HUES48 (cell line): Measurements from ENCODE around the gene TTLL12.

Experiments
- H3K27ac ChIP-seq: one replicate; pipeline ENCODE4 v1.7.0; 2013; ENCODE audit warnings: low read depth, low read length, inconsistent platforms
- H3K27me3 ChIP-seq: 2 replicates; pipeline ENCODE4 v1.6.1; 2013; ENCODE audit warnings: mild to moderate bottlenecking, low read length; ENCODE audit not compliant: control insufficient read depth, insufficient read depth
- H3K36me3 ChIP-seq: 2 replicates; pipeline ENCODE4 v1.6.1; 2013; ENCODE audit warnings: low read length; ENCODE audit not compliant: control insufficient read depth, insufficient read depth
- H3K4me1 ChIP-seq: 2 replicates; pipeline ENCODE4 v1.6.1; 2013; ENCODE audit warnings: mild to moderate bottlenecking, low read length; ENCODE audit not compliant: control insufficient read depth, insufficient read depth
- H3K4me3 ChIP-seq: 2 replicates; pipeline ENCODE4 v1.5.1; 2013; ENCODE audit warnings: mild to moderate bottlenecking, low read depth, low read length
- H3K9ac ChIP-seq: 2 replicates; pipeline ENCODE4 v1.6.1; 2013; ENCODE audit warnings: mild to moderate bottlenecking, low read depth, low read length, moderate library complexity
- H3K9me3 ChIP-seq: 2 replicates; pipeline ENCODE4 v1.6.1; 2013; ENCODE audit warnings: low read length; ENCODE audit not compliant: control insufficient read depth, insufficient read depth

Gene TTLL12

GRCh38 chr22:43158778-43159483, 28.0 kb downstream of the TTLL12 start:
- no peak overlapping the region for H3K27ac ChIP-seq
- H3K4me3 ChIP-seq = no peak overlapping the region
- no peaks in the 10 kb centered on the region for H3K36me3 ChIP-seq
- H3K4me1 ChIP-seq = no peaks in the 10 kb centered on the region; the same call in 1 of the 2 replicates
- no peaks in the 10 kb centered on the region for H3K27me3 ChIP-seq
- no peak overlapping the region for H3K9ac ChIP-seq
- no peaks in the 10 kb centered on the region for H3K9me3 ChIP-seq

DNA sequence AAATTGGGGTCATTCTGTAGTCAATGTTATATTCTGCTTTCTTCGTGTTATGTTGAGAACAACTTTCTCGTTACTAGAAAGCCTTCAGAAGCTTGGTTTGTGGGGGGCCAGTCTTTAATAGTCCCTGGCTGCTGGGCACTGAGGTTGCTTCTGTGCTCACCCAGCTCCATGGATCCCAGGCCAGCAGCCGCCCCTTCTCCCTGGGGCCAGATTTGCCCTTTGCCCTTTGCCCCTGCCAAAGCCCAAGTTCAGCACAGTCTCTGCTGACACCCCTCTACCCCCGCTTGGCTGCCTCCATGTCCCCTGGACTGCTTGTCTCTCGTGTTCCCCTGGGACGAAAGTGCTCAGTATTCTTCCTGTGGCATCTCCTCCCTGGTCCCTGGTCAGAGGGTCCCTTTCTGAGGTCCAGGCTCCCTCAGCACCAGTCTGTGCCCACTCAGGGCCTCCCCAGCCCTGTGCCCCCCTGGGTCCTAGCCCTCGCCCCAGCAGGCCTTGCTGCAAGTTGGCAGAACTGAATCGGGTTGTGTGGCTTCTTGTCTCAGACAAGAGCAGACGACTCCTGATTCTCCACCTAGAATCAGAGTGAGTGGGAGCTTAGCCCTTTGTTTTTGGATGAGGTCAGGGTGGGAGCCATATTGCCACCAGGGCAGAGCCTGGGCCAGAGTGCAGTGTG, 28.9 kb downstream of the TTLL12 start:
- no peak overlapping the region for H3K9ac ChIP-seq
- H3K27me3 ChIP-seq = no peaks in the 10 kb centered on the region
- H3K36me3 ChIP-seq = no peaks in the 10 kb centered on the region
- no peaks in the 10 kb centered on the region; the same call in 1 of the 2 replicates for H3K4me1 ChIP-seq
- H3K4me3 ChIP-seq = no peak overlapping the region
- no peak overlapping the region for H3K27ac ChIP-seq
- H3K9me3 ChIP-seq = no peaks in the 10 kb centered on the region

DNA sequence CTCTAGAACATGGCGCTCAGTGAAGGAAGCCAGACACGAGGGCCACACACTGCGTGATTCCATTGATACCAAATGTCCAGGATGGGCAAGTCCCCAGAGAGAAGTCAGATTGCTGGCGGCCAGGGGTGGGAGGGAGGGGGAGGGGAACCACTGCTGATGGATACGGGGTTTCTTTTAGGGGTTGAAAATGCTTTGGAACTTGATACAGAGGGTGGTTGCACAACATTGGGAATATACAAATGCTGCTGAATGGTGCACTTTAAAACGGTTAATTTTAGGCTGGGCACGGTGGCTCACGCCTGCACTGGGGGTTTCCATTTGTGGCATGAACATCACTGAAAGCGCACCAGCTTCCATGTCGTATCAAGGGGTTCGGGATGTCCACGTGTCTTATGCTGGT, 30.5 kb downstream of the TTLL12 start:
- H3K27me3 ChIP-seq = peaks cover 3% of the 10 kb centered on the region; the same call in 1 of the 2 replicates
- no peaks in the 10 kb centered on the region for H3K9me3 ChIP-seq
- no peaks in the 10 kb centered on the region for H3K36me3 ChIP-seq
- no peak overlapping the region for H3K9ac ChIP-seq
- peaks cover 7% of the 10 kb centered on the region; the same call in 1 of the 2 replicates for H3K4me1 ChIP-seq
- H3K4me3 ChIP-seq = no peak overlapping the region
- H3K27ac ChIP-seq = no peak overlapping the region

GRCh38 chr22:43155789-43156188, 31.1 kb downstream of the TTLL12 start:
- Histone ChIP-seq H3K4me1 (peaks cover 7% of the 10 kb centered on the region; the same call in 1 of the 2 replicates), H3K27me3 (peaks cover 6% of the 10 kb centered on the region; the same call in 1 of the 2 replicates), H3K4me3 (no peak overlapping the region), H3K36me3 (no peaks in the 10 kb centered on the region), H3K27ac (no peak overlapping the region), H3K9ac (no peak overlapping the region), H3K9me3 (no peaks in the 10 kb centered on the region)

GRCh38 chr22:43154887-43155536, 31.9 kb downstream of the TTLL12 start:
- Histone ChIP-seq H3K27me3 (peaks cover 8% of the 10 kb centered on the region; the same call in 1 of the 2 replicates), H3K9me3 (no peaks in the 10 kb centered on the region), H3K9ac (no peak overlapping the region), H3K4me3 (no peak overlapping the region), H3K36me3 (no peaks in the 10 kb centered on the region), H3K4me1 (peaks cover 7% of the 10 kb centered on the region; the same call in 1 of the 2 replicates), H3K27ac (no peak overlapping the region)

GRCh38 chr22:43153899-43154298, 33.0 kb downstream of the TTLL12 start:
- Histone ChIP-seq H3K9me3 (no peaks in the 10 kb centered on the region), H3K4me3 (no peak overlapping the region), H3K9ac (no peak overlapping the region), H3K36me3 (no peaks in the 10 kb centered on the region), H3K4me1 (peaks cover 7% of the 10 kb centered on the region; the same call in 1 of the 2 replicates), H3K27ac (no peak overlapping the region), H3K27me3 (peaks cover 8% of the 10 kb centered on the region; the same call in 1 of the 2 replicates)

GRCh38 chr22:43152357-43153071, 34.4 kb downstream of the TTLL12 start:
- Histone ChIP-seq H3K9ac (no peak overlapping the region), H3K4me3 (peak overlapping the region; percentile 59; the same call in 1 of the 2 replicates), H3K4me1 (peaks cover 7% of the 10 kb centered on the region; the same call in 1 of the 2 replicates)

GRCh38 chr22:43152003-43152356, 35.0 kb downstream of the TTLL12 start:
- Histone ChIP-seq H3K9ac (no peak overlapping the region), H3K9me3 (no peaks in the 10 kb centered on the region), H3K27ac (no peak overlapping the region), H3K4me1 (peaks cover 7% of the 10 kb centered on the region; the same call in 1 of the 2 replicates), H3K36me3 (no peaks in the 10 kb centered on the region), H3K4me3 (peak overlapping the region; percentile 59; the same call in 1 of the 2 replicates), H3K27me3 (peaks cover 8% of the 10 kb centered on the region; the same call in 1 of the 2 replicates)

More at GRCh38 chr22:43152357-43153071, 34.4 kb downstream of the TTLL12 start:
- Histone ChIP-seq H3K27ac (no peak overlapping the region), H3K36me3 (no peaks in the 10 kb centered on the region), H3K9me3 (no peaks in the 10 kb centered on the region), H3K27me3 (peaks cover 8% of the 10 kb centered on the region; the same call in 1 of the 2 replicates)

- H3K27ac ChIP-seq = no peak within 1 kb of the TSS
- no peak within 1 kb of the TSS for H3K9ac ChIP-seq
- H3K9me3 ChIP-seq = no peaks in the 10 kb centered on the region
- H3K36me3 ChIP-seq = no peaks in the 10 kb centered on the region
- peaks cover 7% of the 10 kb centered on the region; the same call in 1 of the 2 replicates for H3K4me1 ChIP-seq
- peaks cover 8% of the 10 kb centered on the region; the same call in 1 of the 2 replicates for H3K27me3 ChIP-seq
- H3K4me3 ChIP-seq = peak within 1 kb of the TSS; percentile 59
Measured at GRCh38 chr22:43151251-43152002, 35.5 kb downstream of the TTLL12 start, which contains the start of gene TSPO. Gene TSPO, plus strand, starts transcription at chr22:43151559. Its CDS starts 7,680 bp downstream, at chr22:43159239.
